GM19324 (cell line): Measurements from ENCODE around the gene ZNF263.
"Not testable (repeated sequence)": the region's sequence is repeated elsewhere in the genome, so short reads cannot be mapped to it uniquely, and the experiment has no call there.

Experiments used
- ATAC-seq: cut with Tn5 transposase; IDR thresholded peaks from one replicate; pipeline ENCODE4 v1.9.1; 2021; ENCODE audit warnings: mild to moderate bottlenecking, moderate library complexity; ENCODE audit not compliant: unreplicated experiment, low FRiP score

ZNF263 gene

DNA sequence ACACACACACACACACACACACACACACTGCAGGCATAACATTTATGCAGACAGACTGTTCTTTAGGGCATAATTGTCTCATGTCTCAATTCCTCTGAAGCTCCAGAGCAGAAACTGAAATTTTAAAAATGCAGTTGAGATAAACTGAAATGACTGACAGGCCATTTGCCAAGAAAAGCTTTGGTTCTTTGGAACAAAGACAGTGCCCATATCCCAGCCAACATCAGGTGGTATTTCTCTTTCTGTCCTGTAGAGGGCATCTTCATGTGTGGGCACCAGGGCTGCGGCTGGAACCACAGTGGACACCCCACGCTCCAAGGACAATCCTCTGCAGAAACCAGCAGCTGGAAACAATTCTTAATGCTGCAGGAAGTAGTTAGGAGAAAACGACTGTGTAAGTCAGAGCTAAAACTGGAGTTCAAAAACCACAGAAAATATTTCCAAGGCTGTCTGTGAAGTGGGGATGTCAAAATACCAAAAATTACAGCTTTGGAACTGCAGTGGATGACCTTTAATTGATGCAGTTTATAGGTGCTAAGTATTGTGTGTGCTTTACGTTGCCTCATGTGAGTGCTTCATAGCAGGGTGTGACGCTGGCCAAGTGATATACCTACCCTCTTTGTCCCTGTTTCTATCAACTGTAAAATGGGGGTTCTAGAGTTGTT lies 16.3 kb upstream of the ZNF263 start:
- no peak for ATAC-seq

GRCh38 chr16:3268294-3268693 lies 15.0 kb upstream of the ZNF263 start:
- no peak for ATAC-seq

DNA sequence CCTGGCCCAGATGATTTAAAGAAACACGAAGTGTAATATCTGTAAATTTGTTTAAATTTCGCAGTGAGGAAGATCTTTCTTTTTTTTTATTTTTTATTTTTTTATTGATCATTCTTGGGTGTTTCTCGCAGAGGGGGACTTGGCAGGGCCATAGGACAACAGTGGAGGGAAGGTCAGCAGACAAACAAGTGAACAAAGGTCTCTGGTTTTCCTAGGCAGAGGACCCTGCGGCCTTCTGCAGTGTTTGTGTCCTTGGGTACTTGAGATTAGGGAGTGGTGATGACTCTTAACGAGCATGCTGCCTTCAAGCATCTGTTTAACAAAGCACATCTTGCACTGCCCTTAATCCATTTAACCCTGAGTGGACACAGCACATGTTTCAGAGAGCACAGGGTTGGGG lies 12.6 kb upstream of the ZNF263 start:
- not testable (repeated sequence) for ATAC-seq

GRCh38 chr16:3271281-3271680 lies 12.0 kb upstream of the ZNF263 start:
- not testable (repeated sequence) for ATAC-seq

DNA sequence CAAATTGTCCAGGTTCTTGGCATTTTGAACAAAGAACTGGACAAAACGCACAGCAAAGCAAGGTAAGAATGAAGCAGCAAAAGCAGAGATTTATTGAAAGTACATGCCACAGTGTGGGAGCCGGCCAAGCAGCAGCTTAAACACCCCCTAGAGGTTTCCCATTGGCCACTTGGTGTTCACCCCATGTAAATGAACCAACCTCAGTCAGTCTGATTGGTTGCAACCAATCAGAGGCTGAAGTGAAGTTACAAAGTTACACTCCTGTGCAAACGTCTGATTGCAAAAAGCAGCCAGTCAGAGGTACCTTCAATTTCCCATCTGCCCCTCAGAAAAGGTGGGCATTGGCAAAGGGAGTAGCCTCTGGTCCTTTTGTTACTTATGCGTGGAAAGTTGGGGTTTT lies 8.8 kb upstream of the ZNF263 start:
- ATAC-seq, result no peak

DNA sequence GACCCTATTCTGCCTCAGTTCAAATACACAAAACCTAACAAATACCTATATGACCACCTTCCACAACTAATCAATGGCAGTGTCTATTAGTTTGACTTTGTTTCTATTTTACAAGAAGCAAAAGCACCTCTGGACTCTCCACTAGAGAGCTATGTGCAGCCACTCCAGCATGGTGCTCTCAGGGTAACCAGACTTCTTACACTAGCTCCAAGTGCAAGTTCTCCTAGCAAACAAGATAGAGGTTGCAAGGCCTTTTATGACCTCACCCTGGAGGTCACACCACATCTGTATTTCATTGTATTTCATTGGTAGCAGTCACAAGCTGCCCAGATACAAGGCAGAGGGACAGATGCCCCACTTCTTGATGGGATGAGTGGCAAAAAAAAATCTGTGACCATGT lies 8.3 kb upstream of the ZNF263 start:
- no peak for ATAC-seq

GRCh38 chr16:3276679-3277078 lies 6.6 kb upstream of the ZNF263 start:
- no peak for ATAC-seq

- ATAC-seq, result no peak
Measured at GRCh38 chr16:3281222-3281820, 2.0 kb upstream of the ZNF263 start.

- ATAC-seq, result peak; percentile 18
Measured at GRCh38 chr16:3282103-3282729, 1.1 kb upstream of the ZNF263 start.

DNA sequence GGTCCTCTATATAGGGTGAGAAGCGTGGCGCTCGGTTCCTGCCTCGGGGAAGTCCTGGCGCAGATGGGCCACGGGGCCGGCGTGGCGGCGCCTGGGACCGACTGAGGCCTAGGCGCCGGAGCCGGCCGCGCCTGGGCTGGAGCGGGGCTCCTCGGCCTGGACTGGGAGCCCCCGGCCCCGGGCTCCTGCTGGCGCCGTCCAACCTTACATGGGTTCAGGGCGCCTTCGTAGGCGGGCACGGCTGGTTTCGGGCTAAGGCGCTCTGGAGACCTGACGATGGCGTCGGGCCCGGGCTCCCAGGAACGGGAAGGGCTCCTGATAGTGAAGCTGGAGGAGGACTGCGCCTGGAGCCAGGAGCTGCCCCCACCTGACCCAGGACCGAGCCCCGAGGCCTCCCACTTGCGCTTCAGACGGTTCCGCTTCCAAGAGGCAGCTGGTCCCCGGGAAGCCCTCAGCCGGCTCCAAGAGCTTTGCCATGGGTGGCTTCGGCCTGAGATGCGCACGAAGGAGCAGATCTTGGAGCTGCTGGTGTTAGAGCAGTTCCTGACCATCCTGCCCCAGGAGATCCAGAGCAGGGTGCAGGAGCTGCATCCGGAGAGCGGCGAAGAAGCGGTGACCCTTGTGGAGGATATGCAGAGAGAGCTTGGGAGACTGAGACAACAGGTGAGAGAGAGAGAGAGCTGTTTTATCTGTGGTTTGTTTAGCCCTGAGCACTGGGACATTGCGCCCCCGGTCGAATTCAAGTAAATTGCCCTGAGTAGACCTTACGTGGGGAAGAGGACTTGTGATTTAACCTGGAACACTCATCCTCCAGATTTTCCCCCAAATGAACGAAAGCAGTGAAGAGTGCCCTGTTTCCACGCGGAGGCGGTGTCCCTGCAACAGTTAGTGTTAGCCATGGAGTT lies 504 bp downstream of the ZNF263 start:
- ATAC-seq, result peak; percentile 27

DNA sequence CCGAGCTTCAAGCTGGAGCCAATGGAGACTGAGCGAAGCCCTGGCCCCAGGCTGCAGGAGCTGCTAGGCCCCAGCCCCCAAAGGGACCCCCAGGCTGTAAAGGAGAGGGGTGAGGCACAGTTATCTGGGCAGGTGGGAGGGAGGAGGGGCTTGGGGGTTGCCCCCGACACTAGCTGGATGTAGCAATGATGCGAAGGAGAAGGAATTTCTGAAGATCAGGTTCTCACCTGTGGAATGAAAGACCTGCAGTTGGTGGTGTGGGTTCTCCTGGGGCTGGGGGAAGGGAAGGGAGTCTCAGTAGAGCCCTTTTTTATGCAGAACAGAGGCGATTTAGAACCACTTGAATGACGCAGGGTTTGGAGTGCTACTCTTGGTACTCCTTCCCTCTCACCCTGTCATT lies 1.8 kb downstream of the ZNF263 start:
- no peak for ATAC-seq

DNA sequence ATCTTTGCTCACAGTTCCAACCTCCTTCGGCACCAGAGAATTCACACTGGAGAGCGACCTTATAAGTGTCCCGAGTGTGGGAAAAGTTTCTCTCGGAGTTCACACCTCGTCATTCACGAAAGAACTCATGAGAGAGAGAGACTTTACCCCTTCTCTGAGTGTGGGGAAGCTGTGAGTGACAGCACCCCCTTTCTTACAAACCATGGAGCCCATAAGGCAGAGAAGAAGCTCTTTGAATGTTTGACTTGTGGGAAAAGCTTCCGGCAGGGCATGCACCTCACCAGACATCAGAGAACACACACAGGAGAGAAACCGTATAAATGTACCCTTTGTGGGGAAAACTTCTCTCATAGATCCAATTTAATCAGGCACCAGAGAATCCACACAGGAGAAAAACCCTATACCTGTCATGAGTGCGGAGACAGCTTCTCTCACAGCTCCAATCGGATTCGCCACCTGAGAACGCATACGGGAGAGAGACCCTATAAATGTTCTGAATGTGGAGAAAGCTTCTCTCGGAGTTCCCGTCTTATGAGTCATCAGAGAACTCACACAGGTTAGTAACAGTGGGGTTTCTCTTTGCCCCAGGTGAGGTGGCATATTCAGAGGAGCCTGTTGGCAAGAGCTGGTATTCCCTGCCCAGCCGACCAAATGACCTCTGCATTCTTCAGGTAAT lies 6.8 kb downstream of the ZNF263 start:
- ATAC-seq, result no peak

- ATAC-seq, result no peak
Measured at GRCh38 chr16:3292604-3293003, 9.3 kb downstream of the ZNF263 start.

DNA sequence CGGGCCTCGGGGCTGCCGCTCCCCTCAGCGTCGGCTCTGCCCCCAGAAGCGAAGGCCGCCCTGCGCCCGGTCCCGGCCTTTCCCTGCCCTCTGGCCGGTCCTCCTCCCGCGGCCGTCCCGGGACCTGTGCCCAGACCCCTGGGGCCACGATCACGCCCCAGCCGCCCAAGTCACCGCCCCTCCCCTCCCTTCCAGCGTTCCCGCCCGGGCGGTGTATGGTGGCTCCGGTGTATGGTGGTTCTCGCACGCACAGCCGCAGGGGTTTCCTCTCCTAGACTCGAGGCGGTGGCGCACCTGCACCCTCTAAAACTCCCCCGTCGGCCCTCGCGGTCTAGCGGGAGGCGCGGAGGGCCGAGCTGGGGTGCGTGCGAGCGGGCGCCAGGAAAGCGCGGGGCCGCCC lies 11.9 kb downstream of the ZNF263 start:
- ATAC-seq, result no peak

DNA sequence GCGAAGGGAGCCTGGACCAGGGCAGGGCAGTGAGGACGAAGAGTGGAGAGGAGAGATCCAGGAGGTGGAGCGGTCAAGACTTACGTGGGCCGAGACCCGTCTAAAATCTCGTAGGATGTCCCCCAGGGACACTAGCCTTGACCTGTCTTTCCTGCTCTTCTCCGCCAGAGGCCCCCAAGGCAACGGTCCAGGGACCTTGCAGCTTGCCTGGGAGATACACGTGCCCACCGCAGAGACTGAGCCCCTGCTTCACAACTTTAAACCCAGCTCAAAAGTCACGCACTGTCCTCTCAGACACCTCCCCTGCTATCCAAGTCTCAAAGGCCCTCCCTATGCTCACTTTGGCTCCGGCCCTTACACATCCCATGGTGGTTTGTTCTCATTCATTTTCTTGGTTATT lies 12.5 kb downstream of the ZNF263 start:
- no peak for ATAC-seq

DNA sequence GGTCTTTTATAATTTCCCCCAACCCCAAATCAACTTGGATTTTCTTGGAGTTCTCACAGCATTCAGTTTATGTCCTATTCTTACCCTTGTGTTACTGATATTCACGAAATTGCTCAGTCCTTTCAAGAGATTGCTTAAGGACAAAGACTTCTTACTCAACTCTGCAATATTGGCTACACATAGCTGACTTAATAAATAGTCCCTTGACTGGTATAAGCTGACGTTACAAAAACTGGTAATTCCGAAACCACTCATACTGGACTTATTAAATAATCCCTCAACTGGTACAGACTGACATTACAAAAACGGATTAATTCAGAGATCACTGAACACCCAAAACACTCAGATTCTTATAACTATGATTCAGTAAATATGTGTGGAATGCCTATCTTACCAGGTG lies 21.1 kb downstream of the ZNF263 start:
- ATAC-seq, result no peak

GRCh38 chr16:3305109-3306068 lies 22.1 kb downstream of the ZNF263 start, which contains the start of the genes TIGD7 and ZNF75A:
Gene TIGD7 (minus strand): TSS chr16:3305430. CDS start chr16:3300614, 4,816 bp downstream.
Gene ZNF75A (plus strand): TSS chr16:3305497. CDS start chr16:3308429, 2,932 bp downstream.
- peak; percentile 98 for ATAC-seq

DNA sequence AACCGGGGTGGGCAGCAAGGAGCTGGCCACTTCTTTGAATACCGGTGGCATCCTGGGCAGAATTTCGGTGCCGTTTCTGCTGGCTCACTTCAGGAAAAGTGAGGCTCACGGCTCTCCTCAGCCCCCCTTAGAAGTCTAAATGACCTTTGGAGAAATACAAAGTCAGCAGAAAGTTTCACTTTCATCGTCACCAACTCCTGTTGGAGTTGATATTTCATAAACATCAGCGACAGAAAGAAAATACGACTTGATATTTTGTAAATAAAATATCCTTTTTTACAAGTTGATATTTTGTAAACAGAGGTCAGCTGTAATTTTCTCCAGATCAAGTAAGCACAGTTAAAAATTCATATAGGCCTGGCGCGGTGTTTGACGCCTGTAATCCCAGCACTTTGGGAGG lies 22.8 kb downstream of the ZNF263 start:
- ATAC-seq, result no peak

DNA sequence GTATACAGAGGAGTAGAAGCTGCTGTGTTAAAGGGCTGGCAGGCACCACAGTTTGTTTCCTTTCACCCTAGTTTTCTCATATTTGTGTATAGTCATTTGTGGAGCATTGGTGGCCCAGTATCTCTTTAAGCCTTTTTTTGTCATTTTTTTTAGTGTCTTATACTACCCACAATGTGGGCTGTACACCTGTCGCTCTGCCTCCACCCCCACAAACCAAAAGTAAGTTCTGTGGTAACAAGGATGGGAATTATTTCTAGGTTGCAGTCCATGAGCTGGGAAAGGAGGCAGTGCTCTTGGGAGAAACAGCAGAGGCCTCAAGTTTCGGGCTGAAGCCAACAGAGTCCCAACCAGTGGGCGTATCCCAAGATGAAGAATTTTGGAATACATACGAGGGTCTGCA lies 28.2 kb downstream of the ZNF263 start:
- no peak for ATAC-seq
